HG03460 (cell line): Measurements from ENCODE around the gene LLCFC1.

Source experiments
- ATAC-seq: cut with Tn5 transposase; IDR thresholded peaks from one replicate; pipeline ENCODE4 v1.9.1; 2021; ENCODE audit not compliant: unreplicated experiment

Gene LLCFC1

DNA sequence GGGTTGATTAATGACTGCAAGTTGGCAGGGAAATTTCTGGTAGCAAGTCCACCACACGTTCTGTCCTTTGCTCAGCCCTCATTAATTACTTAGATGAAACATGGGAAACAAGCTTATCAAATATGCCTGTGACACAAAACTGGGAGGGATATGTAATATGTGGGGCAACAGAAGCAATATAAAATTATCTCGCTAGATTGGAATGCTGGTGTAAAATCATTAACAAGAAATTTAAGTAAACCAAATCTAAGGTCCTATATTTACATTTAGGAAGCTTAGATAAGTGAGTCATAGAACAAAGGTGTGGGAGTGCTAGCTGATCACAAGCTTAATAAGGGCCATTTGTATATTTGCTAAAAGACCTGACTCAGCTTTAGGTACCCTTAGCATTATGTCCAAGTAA is 29.3 kb upstream of the LLCFC1 start:
- no peak for ATAC-seq

GRCh38 chr7:142910481-142910880 is 28.8 kb upstream of the LLCFC1 start:
- no peak for ATAC-seq

GRCh38 chr7:142913051-142913450 is 26.2 kb upstream of the LLCFC1 start:
- ATAC-seq, result no peak

- no peak for ATAC-seq
Measured at GRCh38 chr7:142913566-142913965, 25.7 kb upstream of the LLCFC1 start.

DNA sequence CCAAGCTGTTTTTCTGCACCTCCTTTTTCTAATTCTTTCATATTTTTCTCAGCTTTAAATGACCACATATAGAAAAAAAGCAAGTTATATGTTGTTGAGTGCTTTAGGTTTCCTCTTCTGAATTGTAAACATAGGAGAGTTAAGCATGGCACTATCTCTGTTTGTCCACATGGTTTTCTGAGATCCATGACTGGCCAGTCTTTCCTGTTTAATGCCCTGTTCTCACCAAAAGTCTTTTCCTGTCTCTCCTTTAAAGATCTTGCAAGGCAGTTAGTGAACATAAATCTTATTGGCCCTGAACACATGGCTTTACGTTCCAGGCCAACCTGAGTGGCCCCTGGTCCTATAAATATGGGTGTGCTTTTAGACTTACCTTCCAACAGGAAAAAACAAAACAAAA is 25.2 kb upstream of the LLCFC1 start:
- no peak for ATAC-seq

DNA sequence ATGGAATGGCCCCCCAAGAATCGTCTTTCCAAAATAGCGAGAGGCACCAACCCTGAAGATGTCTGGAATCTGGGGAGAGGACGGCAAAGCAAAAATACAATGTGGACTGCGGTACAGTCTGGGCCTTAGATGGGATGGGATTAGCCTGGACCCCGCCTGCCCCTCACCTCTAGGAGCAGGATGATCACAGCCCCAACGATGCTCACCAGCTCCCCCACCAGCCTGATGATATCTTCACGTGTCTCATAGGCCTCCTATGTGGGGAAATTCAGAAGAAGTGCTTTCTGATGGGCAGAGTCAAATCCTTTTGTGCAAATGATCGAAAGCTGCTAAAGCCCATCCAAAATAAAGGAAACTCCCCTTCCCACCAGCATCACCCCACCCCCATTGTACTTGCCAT is 24.0 kb upstream of the LLCFC1 start:
- no peak for ATAC-seq

DNA sequence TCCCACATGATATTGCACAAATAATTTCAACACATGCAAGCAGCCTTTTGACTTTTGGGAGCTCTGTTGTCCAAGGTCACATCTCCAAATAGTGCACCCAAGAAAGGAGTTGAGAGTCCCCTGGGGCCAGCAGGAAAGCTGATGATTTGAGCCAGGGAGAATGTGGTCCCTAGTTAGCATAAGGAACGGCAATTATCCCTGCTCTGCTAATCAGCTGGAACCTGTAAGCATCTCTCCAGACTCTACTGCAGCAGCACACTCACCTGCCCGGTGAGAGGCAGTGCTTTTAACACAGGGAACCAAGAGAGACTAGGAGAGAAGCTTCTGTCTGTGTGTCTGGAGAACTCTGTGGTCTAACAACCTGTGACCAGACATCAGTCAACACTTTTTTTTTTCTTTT is 22.8 kb upstream of the LLCFC1 start:
- ATAC-seq, result no peak

GRCh38 chr7:142917447-142917846 is 21.8 kb upstream of the LLCFC1 start:
- ATAC-seq, result no peak

GRCh38 chr7:142918901-142919300 is 20.4 kb upstream of the LLCFC1 start:
- ATAC-seq, result no peak

DNA sequence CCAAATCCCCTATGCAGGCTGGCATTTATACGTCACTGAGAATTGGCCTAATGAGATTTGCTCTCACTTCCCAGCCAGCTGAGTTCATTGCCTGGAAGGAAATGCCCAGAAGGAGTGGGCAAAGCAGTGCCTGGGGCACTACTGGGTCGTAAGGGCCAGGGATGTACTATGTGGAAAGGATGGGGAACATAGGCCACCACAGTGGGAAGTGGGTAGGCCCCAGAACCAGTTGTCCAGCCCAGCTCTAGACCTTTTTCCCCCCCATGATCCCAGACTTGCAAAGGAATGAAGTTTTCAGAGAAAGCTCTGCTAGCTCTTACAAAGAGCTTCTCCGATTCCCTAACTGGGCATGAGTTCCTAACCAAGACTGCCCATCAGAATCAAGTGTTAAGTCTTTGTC is 19.6 kb upstream of the LLCFC1 start:
- ATAC-seq, result no peak

GRCh38 chr7:142923391-142923790 is 15.9 kb upstream of the LLCFC1 start:
- no peak for ATAC-seq

- ATAC-seq, result no peak
Measured at GRCh38 chr7:142925413-142925812, 13.9 kb upstream of the LLCFC1 start.

DNA sequence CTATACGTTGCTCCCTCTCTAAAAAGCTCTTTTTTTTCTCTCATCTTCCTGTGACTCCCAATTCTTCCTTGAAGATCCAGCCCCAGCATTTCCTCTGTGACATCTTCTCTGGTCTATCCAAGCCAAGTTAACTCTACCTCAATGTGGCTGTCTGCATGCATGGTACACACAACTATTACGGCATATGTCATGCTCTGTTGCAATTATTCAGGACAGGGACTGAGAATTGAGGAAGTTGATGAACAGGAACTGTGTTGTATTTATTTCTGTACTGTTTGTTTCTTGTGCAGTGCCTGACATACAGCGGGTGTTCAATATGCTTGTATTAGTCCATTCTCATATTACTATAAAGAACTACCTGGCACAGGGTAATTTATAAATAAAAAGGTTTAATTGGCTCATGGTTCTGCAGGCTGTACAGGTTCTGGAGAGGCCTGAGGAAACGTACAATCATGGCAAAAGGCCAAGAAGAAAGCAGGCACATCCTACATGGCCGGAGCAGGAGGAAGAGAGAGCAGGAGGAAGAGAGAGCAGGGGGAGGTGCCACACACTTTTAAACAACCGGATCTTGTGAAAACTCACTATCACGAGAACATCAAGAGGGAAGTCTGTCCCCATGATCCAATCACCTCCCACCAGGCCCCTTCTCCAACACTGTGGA is 12.1 kb upstream of the LLCFC1 start:
- ATAC-seq, result no peak

DNA sequence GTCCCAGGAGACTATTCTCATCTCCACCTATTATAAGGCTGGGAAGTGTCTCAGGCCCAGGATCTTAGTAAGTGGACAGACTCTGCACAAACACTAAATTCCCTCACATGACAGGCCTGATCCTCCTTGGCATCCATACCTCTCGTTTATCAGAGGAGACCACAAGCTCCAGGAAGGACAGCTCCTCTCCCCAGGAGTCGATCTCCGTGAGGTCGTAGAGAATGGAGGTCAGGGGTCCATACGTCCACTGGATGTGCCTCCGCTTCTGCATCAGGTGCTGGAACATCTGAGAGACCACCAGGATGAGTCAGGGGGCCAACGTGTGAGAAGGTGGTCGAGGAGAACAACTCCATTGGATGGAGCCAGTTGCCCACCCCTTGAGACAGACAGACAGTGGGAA is 11.3 kb upstream of the LLCFC1 start:
- no peak for ATAC-seq

DNA sequence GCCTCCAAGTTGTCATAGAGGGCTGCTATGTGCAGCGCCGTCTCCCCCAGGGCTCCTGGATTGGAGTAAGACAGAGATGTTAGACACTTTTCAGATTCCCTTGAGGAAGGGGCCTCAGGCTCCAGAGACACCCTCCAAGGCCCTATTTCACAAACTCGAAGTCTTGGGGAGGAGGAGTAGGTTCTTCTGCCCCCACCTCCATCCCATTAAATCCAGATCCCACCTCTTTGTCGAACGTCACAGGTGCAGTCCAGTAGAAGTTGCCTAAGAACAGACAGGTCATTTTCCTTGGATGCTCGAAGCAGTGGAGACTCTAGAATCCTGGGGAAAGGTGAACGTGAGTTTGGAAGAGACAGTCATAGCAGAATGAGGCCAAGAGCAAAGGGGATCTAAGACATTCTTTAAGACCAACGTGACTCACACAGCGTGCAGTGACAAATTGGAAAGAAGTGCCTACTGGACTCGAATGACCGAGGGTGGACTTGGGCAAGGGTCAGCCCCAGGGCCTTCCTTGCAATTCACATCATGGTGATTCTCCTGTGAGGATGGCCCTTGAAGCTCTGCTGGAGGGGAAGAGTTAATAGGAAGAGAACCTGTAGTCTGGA is 9.1 kb upstream of the LLCFC1 start:
- no peak for ATAC-seq

GRCh38 chr7:142932386-142933091 is 6.7 kb upstream of the LLCFC1 start:
- ATAC-seq, result no peak

GRCh38 chr7:142933092-142933475 is 6.2 kb upstream of the LLCFC1 start:
- ATAC-seq, result no peak

GRCh38 chr7:142933624-142934023 is 5.7 kb upstream of the LLCFC1 start, which contains the start of gene TRPV5:
Gene TRPV5, minus strand, starts transcription at chr7:142933746. Its CDS starts 287 bp downstream, at chr7:142933459.
- ATAC-seq, result no peak

DNA sequence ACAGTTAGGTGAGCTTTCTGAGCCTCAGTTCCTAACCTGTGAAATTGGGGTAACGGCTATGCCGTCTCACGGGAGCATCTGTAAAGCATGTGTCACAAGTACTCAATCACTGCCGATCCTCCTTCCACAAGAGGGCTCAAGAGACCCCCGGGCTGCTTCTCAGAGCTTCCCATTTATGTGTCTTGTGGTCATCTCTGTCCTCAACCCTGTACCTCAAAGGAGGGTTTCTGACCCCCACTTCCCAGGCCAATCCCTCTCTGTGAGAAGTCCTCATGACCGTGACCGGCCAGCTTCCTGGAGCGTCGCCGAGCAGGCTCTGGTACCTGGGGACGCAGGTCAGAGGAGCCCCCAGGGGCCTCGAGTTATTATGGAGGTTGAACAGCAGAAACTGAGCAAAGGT is 5.2 kb upstream of the LLCFC1 start:
- no peak for ATAC-seq

DNA sequence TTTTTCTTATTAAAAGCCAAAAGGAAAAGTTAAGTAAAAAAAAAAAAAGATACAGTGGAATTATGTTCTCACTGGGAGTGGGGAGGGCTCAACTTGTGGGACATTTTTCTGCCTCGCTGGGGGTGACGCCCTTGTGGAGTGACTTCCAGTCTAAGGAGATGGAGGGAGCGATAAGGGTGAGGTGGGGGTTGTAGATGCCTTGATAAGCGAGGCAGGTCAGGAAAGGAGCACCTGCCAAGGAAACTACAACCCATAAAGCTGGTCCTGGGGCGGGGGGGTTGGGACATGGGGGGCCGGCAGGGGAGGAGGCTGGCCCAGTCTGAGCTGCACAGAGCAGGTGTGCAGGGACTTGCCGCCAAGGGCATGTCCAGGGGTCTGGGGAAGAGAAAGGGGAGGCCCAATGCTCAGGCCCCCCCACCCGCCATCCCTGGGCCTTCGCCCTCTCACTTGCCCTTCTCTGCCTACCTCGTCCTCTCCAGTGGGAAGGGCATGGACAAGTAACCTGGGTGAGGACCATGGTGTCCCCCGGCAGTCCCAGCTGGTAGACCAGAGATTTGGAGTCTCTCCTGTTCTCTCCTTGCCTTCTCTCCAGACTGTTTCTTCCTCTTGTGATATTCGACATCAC is 3.2 kb upstream of the LLCFC1 start:
- ATAC-seq, result no peak

GRCh38 chr7:142938611-142939010 is 673 bp upstream of the LLCFC1 start:
- no peak for ATAC-seq

DNA sequence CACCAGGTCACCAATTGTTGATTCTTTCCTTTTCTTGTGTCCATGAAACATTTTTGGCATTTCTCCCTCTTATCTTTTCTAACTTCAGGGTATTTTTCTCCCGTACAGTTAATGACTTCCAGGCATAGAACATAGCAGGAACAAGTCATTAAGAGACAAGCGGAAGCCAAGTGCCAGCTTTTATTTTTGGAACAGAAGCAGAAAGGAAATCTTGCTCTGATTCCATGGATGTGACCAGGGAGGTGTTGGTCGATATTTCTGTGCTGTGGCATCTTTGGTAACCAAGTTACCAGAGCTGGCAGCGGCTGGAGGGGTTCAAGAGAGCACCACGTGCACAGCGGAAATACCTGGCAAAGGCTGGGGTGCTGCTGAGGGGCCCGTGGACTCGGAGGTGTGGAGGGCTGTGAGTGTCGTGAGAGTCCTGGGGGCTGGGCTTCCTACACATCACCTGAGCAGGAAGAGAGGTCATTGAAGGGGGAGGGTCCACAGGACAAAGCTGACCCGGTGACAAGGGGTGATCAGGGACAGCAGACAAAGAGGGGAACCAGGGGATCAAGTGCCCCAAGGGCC is 1.8 kb downstream of the LLCFC1 start:
- no peak for ATAC-seq
